Nephron progenitor cell (in vitro differentiated cells): ENCODE data around the gene CSTF2T.

ENCODE experiments used
- DNase-seq: peaks from one replicate; pipeline ENCODE4 v3.0.0; 2021
- H3K27ac Mint-ChIP-seq: 2 replicates; pipeline ENCODE4 v1.8.0; 2021; ENCODE audit warnings: mild to moderate bottlenecking, moderate library complexity, mixed read lengths
- H3K27me3 Mint-ChIP-seq: 2 replicates; pipeline ENCODE4 v1.8.0; 2021; ENCODE audit warnings: mild to moderate bottlenecking, low read depth, mixed read lengths; ENCODE audit not compliant: poor library complexity
- H3K36me3 Mint-ChIP-seq: 2 replicates; pipeline ENCODE4 v1.8.0; 2021; ENCODE audit warnings: low read depth, mixed read lengths
- H3K4me1 Mint-ChIP-seq: 2 replicates; pipeline ENCODE4 v1.8.0; 2021; ENCODE audit warnings: mixed read lengths
- H3K4me3 Mint-ChIP-seq: 2 replicates; pipeline ENCODE4 v1.8.0; 2021; ENCODE audit warnings: mild to moderate bottlenecking, moderate library complexity, mixed read lengths
- H3K9me3 Mint-ChIP-seq: 2 replicates; pipeline ENCODE4 v1.8.0; 2021; ENCODE audit warnings: mild to moderate bottlenecking, moderate library complexity, mixed read lengths
- CTCF ChIP-seq: fragments of 200-600 bp; sonication (generic); IDR thresholded peaks from 2 replicates; pipeline ENCODE4 v1.5.0; 2021; ENCODE audit warnings: antibody characterized with exemption

CSTF2T gene

GRCh38 chr10:51705774-51706173 is 6.4 kb upstream of the CSTF2T start:
- H3K4me3 Mint-ChIP-seq = no peak overlapping the region
- H3K27ac Mint-ChIP-seq = no peak overlapping the region
- no peak for DNase-seq
- TF ChIP-seq CTCF = no peak
- H3K4me1 Mint-ChIP-seq = peaks cover 10% of the 10 kb centered on the region
- H3K36me3 Mint-ChIP-seq = no peaks in the 10 kb centered on the region
- no peaks in the 10 kb centered on the region for H3K27me3 Mint-ChIP-seq
- no peaks in the 10 kb centered on the region for H3K9me3 Mint-ChIP-seq

- H3K36me3 Mint-ChIP-seq = peaks cover 26% of the 10 kb centered on the region
- peaks cover 48% of the 10 kb centered on the region for H3K4me1 Mint-ChIP-seq
- TF ChIP-seq CTCF = no peak
- H3K9me3 Mint-ChIP-seq = no peaks in the 10 kb centered on the region
- DNase-seq = no peak
- H3K4me3 Mint-ChIP-seq = peak overlapping the region; percentile 100
- peak overlapping the region; percentile 100 for H3K27ac Mint-ChIP-seq
- H3K27me3 Mint-ChIP-seq = no peaks in the 10 kb centered on the region
These were observed 928 bp upstream of the CSTF2T start for GRCh38 chr10:51700228-51700817.

- no peak for DNase-seq
- Mint-ChIP-seq H3K27me3 (no peaks in the 10 kb centered on the region), H3K27ac (peak overlapping the region; percentile 100), H3K4me3 (peak overlapping the region; percentile 100), H3K4me1 (peaks cover 52% of the 10 kb centered on the region), H3K36me3 (peaks cover 26% of the 10 kb centered on the region), H3K9me3 (no peaks in the 10 kb centered on the region)
- TF ChIP-seq CTCF = no peak
These were observed 285 bp downstream of the CSTF2T start for GRCh38 chr10:51699145-51699474.

GRCh38 chr10:51698473-51699063 is 827 bp downstream of the CSTF2T start:
- no peaks in the 10 kb centered on the region for H3K27me3 Mint-ChIP-seq
- TF ChIP-seq CTCF = no peak
- H3K4me3 Mint-ChIP-seq = peak overlapping the region; percentile 100
- peak overlapping the region; percentile 100 for H3K27ac Mint-ChIP-seq
- peaks cover 26% of the 10 kb centered on the region for H3K36me3 Mint-ChIP-seq
- H3K9me3 Mint-ChIP-seq = no peaks in the 10 kb centered on the region
- no peak for DNase-seq
- H3K4me1 Mint-ChIP-seq = peaks cover 52% of the 10 kb centered on the region

GRCh38 chr10:51696251-51696650 is 3.1 kb downstream of the CSTF2T start:
- H3K27me3 Mint-ChIP-seq = no peaks in the 10 kb centered on the region
- H3K27ac Mint-ChIP-seq = peak overlapping the region; percentile 21
- no peaks in the 10 kb centered on the region for H3K9me3 Mint-ChIP-seq
- peaks cover 52% of the 10 kb centered on the region for H3K4me1 Mint-ChIP-seq
- peaks cover 26% of the 10 kb centered on the region for H3K36me3 Mint-ChIP-seq
- TF ChIP-seq CTCF = no peak
- no peak for DNase-seq
- H3K4me3 Mint-ChIP-seq = peak overlapping the region; percentile 56
